HepG2 (cell line): Measurements from ENCODE around the gene SH3BP2. TPM values are rescaled to one million over a fixed set of nuclear protein-coding genes. Genes with fewer than 3 reads are reported as not detected.

Source experiments
- ARID2 ChIP-seq: sonication (generic); formaldehyde crosslinking; IDR thresholded peaks from 2 replicates; pipeline ENCODE4 v1.8.1; 2022; ENCODE audit warnings: mild to moderate bottlenecking, missing genetic modification reagents, borderline replicate concordance
- DR1 ChIP-seq: sonication (generic); formaldehyde crosslinking; IDR thresholded peaks from 2 replicates; pipeline ENCODE4 v1.8.0; 2021; ENCODE audit warnings: mild to moderate bottlenecking, missing genetic modification reagents, inconsistent platforms
- IRF2 ChIP-seq: IDR thresholded peaks from 2 replicates; pipeline ENCODE4 v1.6.1; 2018; ENCODE audit warnings: missing genetic modification reagents, missing compliant biosample characterization
- MAF1 ChIP-seq: sonication (generic); formaldehyde crosslinking; IDR thresholded peaks from 2 replicates; pipeline ENCODE4 v1.5.0; 2020; ENCODE audit warnings: missing genetic modification reagents, borderline replicate concordance
- MATR3 ChIP-seq: sonication (generic); formaldehyde crosslinking; IDR thresholded peaks from 2 replicates; pipeline ENCODE4 v1.4.0; 2020; ENCODE audit warnings: missing genetic modification reagents
- MBNL3 ChIP-seq: fragments of 250-450 bp; sonication (Bioruptor Pico); conservative IDR thresholded peaks from 2 replicates; pipeline ENCODE4 v1.8.0; 2022; ENCODE audit warnings: mild to moderate bottlenecking, inconsistent platforms
- NFYC ChIP-seq: IDR thresholded peaks from 2 replicates; pipeline ENCODE4 v1.6.1; 2016; ENCODE audit warnings: missing genetic modification reagents, missing compliant biosample characterization
- TBX2 ChIP-seq: sonication (generic); formaldehyde crosslinking; IDR thresholded peaks from 2 replicates; pipeline ENCODE4 v1.5.0; 2020; ENCODE audit warnings: missing genetic modification reagents, mild to moderate bottlenecking, borderline replicate concordance
- ZBTB8A ChIP-seq: sonication (generic); formaldehyde crosslinking; IDR thresholded peaks from 2 replicates; pipeline ENCODE4 v1.4.0; 2020; ENCODE audit warnings: mild to moderate bottlenecking, low read depth, missing genetic modification reagents, borderline replicate concordance
- ZNF329 ChIP-seq: sonication (generic); formaldehyde crosslinking; IDR thresholded peaks from 2 replicates; pipeline ENCODE4 v1.9.0; 2021; ENCODE audit warnings: low read depth, mild to moderate bottlenecking, missing genetic modification reagents
- ZNF382 ChIP-seq: sonication (generic); formaldehyde crosslinking; IDR thresholded peaks from 2 replicates; pipeline ENCODE4 v1.5.0; 2020; ENCODE audit warnings: missing genetic modification reagents, mild to moderate bottlenecking, borderline replicate concordance
- ZNF563 ChIP-seq: sonication (generic); formaldehyde crosslinking; IDR thresholded peaks from 2 replicates; pipeline ENCODE4 v1.8.0; 2022; ENCODE audit warnings: mild to moderate bottlenecking, moderate library complexity, missing genetic modification reagents
- polyA plus RNA-seq, 8 experiments: library from polyadenylated mRNA; depleted of rRNA in 3 of 8; stranded (reverse) in 7 of 8; unstranded in 1 of 8; fragments of >200 nt; fragmentation: Illumina TruSeq in 4 of 8; extraction: Trizol in 4 of 8; gene quantifications; 2 replicates each; pipeline versions ENCODE4 v1.2.1 to v1.2.3, GENCODE V29; 2011 to 2016; ENCODE audit warnings: low read depth in 4 of 8, missing spikeins in 1 of 8, mixed read lengths in 1 of 8; ENCODE audit not compliant: insufficient read depth in 1 of 8
- total RNA-seq, 5 experiments: library from RNA; depleted of rRNA; stranded (reverse); fragments of >200 nt; fragmentation: Illumina TruSeq; extraction: Trizol; gene quantifications; 2 replicates each; pipeline ENCODE4 v1.2.3, GENCODE V29; 2016; ENCODE audit warnings: low read depth in 1 of 5
- TF ChIP-seq, protein P1 (sequence below), 2 experiments: sonication (generic) in 1 of 2; formaldehyde crosslinking in 1 of 2; IDR thresholded peaks; 2 replicates each; pipeline versions ENCODE4 v1.4.0 to v1.6.1; 2018 to 2020; ENCODE audit warnings: missing genetic modification reagents in 2 of 2, borderline replicate concordance in 1 of 2, low read depth in 1 of 2, mild to moderate bottlenecking in 1 of 2, missing biosample characterization in 1 of 2
- TF ChIP-seq, protein P2 (sequence below): sonication (generic); formaldehyde crosslinking; IDR thresholded peaks from 2 replicates; pipeline ENCODE4 v1.5.1; 2020; ENCODE audit warnings: missing genetic modification reagents, mild to moderate bottlenecking, borderline replicate concordance
- TF ChIP-seq, protein P3 (sequence below): sonication (generic); formaldehyde crosslinking; IDR thresholded peaks from 2 replicates; pipeline ENCODE4 v1.9.0; 2021; ENCODE audit warnings: missing genetic modification reagents, mild to moderate bottlenecking, borderline replicate concordance
- TF ChIP-seq, protein P4 (sequence below): sonication (generic); formaldehyde crosslinking; IDR thresholded peaks from 2 replicates; pipeline ENCODE4 v1.8.1; 2023; ENCODE audit warnings: missing genetic modification reagents, inconsistent platforms, borderline replicate concordance
- TF ChIP-seq, protein P5 (sequence below): IDR thresholded peaks from 2 replicates; pipeline ENCODE4 v1.6.1; 2016; ENCODE audit warnings: mild to moderate bottlenecking

SH3BP2 gene
- total and polyA plus RNA-seq, 2 of the 13 experiments (the other 11 are each of a cell fraction or from before 2014, with no cell fraction given), result 16.9 to 34.5 TPM

DNA sequence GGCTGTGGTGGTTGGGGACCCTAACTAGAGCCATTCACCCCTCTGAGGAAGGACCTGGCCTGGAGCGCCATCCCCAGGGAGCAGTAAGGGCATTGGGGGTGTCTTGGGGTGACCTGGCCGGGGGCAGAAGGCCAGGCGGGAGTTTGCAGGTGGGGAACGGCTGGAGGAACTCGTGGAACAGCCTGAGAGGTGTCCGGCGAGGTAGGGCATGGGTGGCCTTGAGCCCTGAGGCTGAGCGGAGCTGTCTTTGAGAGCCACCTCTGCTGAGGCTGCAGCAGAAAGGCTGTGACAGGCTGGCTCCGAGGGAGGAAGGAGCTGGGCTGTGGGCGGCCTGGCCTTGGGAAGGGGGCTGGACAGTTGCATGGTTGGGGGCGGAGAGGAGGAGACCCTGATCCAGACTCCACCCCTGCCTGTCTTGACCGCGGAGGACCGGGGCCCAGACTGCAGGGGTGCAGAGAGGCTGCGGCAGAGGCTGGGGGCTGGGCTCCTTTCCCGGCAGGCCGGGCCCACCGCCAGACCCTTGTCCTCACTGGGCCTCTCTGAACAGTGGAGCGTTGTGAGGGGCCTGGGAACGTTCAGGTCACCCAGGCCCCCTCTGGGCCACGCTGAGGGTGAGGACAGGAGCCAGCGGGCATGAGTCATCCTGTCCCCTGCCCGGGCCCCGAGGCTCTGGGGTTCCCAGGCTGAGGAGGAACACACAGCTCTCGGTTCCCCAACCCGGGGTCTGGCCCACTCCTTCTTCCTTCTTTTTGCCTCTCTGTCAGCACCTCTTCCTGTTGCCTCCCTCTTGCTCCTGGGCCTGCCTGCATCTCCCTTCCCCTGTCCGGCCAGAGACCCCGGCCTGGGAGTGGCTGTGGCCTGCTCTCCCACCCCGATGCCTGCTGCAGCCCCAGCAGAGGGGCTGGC is 8.1 kb downstream of the SH3BP2 start (continued):
- TF ChIP-seq, protein P1, sequence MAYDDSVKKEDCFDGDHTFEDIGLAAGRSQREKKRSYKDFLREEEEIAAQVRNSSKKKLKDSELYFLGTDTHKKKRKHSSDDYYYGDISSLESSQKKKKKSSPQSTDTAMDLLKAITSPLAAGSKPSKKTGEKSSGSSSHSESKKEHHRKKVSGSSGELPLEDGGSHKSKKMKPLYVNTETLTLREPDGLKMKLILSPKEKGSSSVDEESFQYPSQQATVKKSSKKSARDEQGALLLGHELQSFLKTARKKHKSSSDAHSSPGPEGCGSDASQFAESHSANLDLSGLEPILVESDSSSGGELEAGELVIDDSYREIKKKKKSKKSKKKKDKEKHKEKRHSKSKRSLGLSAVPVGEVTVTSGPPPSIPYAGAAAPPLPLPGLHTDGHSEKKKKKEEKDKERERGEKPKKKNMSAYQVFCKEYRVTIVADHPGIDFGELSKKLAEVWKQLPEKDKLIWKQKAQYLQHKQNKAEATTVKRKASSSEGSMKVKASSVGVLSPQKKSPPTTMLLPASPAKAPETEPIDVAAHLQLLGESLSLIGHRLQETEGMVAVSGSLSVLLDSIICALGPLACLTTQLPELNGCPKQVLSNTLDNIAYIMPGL (CRISPR knock-in tag; IDR thresholded peaks at IDR 0.05; ENCODE audit: borderline replicate concordance in 1 of 2, low read depth in 1 of 2), result 0 out of 4 replicates have a peak, but pooled peaks of 1 of the 2 experiments have one; percentile 12
- TF ChIP-seq ZNF329 (no peak), ZBTB8A (CRISPR knock-in tag) (no peak), TBX2 (peak; percentile 87), ARID2 (CRISPR knock-in tag) (no peak), IRF2 (CRISPR knock-in tag) (peak; percentile 67; the same call in 1 of the 2 replicates), MAF1 (CRISPR knock-in tag) (0 out of 2 replicates have a peak, but pooled peaks have one; percentile 59), MBNL3 (no peak), DR1 (peak; percentile 64), MATR3 (CRISPR knock-in tag) (no peak), NFYC (0 out of 2 replicates have a peak, but pooled peaks have one; percentile 21), ZNF382 (CRISPR knock-in tag) (no peak), ZNF563 (CRISPR knock-in tag) (no peak)
- TF ChIP-seq, protein P2, sequence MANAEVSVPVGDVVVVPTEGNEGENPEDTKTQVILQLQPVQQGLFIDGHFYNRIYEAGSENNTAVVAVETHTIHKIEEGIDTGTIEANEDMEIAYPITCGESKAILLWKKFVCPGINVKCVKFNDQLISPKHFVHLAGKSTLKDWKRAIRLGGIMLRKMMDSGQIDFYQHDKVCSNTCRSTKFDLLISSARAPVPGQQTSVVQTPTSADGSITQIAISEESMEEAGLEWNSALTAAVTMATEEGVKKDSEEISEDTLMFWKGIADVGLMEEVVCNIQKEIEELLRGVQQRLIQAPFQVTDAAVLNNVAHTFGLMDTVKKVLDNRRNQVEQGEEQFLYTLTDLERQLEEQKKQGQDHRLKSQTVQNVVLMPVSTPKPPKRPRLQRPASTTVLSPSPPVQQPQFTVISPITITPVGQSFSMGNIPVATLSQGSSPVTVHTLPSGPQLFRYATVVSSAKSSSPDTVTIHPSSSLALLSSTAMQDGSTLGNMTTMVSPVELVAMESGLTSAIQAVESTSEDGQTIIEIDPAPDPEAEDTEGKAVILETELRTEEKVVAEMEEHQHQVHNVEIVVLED (CRISPR knock-in tag), result no peak
- TF ChIP-seq, protein P3, sequence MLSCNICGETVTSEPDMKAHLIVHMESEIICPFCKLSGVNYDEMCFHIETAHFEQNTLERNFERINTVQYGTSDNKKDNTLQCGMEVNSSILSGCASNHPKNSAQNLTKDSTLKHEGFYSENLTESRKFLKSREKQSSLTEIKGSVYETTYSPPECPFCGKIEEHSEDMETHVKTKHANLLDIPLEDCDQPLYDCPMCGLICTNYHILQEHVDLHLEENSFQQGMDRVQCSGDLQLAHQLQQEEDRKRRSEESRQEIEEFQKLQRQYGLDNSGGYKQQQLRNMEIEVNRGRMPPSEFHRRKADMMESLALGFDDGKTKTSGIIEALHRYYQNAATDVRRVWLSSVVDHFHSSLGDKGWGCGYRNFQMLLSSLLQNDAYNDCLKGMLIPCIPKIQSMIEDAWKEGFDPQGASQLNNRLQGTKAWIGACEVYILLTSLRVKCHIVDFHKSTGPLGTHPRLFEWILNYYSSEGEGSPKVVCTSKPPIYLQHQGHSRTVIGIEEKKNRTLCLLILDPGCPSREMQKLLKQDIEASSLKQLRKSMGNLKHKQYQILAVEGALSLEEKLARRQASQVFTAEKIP, result no peak
- TF ChIP-seq, protein P4, sequence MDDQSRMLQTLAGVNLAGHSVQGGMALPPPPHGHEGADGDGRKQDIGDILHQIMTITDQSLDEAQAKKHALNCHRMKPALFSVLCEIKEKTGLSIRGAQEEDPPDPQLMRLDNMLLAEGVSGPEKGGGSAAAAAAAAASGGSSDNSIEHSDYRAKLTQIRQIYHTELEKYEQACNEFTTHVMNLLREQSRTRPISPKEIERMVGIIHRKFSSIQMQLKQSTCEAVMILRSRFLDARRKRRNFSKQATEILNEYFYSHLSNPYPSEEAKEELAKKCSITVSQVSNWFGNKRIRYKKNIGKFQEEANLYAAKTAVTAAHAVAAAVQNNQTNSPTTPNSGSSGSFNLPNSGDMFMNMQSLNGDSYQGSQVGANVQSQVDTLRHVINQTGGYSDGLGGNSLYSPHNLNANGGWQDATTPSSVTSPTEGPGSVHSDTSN (CRISPR knock-in tag), result no peak
- TF ChIP-seq, protein P5, sequence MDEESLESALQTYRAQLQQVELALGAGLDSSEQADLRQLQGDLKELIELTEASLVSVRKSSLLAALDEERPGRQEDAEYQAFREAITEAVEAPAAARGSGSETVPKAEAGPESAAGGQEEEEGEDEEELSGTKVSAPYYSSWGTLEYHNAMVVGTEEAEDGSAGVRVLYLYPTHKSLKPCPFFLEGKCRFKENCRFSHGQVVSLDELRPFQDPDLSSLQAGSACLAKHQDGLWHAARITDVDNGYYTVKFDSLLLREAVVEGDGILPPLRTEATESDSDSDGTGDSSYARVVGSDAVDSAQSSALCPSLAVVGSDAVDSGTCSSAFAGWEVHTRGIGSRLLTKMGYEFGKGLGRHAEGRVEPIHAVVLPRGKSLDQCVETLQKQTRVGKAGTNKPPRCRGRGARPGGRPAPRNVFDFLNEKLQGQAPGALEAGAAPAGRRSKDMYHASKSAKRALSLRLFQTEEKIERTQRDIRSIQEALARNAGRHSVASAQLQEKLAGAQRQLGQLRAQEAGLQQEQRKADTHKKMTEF (CRISPR knock-in tag), result peak; percentile 93
